A549 treated with RU486 at 1 μM for 4 hours (cell line): Measurements from ENCODE around the gene SSH2. TPM values are rescaled to one million over a fixed set of nuclear protein-coding genes. Genes with fewer than 3 reads are reported as not detected.

ENCODE experiments used
- total RNA-seq: library from RNA; stranded (reverse); fragments of 200-300 nt; extraction: Qiagen RNA extraction; gene quantifications from 5 replicates; pipeline ENCODE4 v1.2.3, GENCODE V29; 2022; ENCODE audit warnings: low read depth

SSH2 gene
- total RNA-seq, result 24.8 to 38.6 TPM (median 29.9 TPM) in 5 replicates

GRCh38 chr17:29929533-29930408 lies at the start of gene SSH2:
Gene SSH2 (minus strand): TSS chr17:29930228. CDS start chr17:29930000, 228 bp downstream.

GRCh38 chr17:29941334-29941733 lies 11.3 kb upstream of the SSH2 start, which contains the start of gene EFCAB5:
Gene EFCAB5 (plus strand): TSS chr17:29941634. CDS start chr17:29941797, 163 bp downstream.

GRCh38 chr17:29622337-29623282 lies 307.4 kb downstream of the SSH2 start, which contains the start of gene CORO6:
Gene CORO6 (minus strand): TSS chr17:29622912. CDS start chr17:29621421, 1,491 bp downstream.

GRCh38 chr17:29592850-29593551 lies 337.0 kb downstream of the SSH2 start, which contains the start of gene ANKRD13B:
Gene ANKRD13B (plus strand): TSS chr17:29593132. CDS start chr17:29593622, 490 bp downstream.

GRCh38 chr17:29589524-29590410 lies 340.3 kb downstream of the SSH2 start, which contains the start of gene GIT1:
Gene GIT1 (minus strand): TSS chr17:29589648. CDS start chr17:29589378, 270 bp downstream.

Other genes with a start within 250 kb of the SSH2 start
- gene EFCAB5, start 11.4 kb upstream of the SSH2 start, total RNA-seq, result 0.25 to 0.81 TPM (median 0.73 TPM) in 5 replicates
- gene NSRP1, start 186.6 kb upstream of the SSH2 start, total RNA-seq, result 30.3 to 41.7 TPM (median 31.3 TPM) in 5 replicates